Urothelium cell line (cell line): ENCODE results near the gene PPP1R3C.

Source experiments
- DNase-seq: peaks from one replicate; pipeline ENCODE4 v3.0.0; 2011; ENCODE audit warnings: low spot score, mixed read lengths
- FAIRE-seq: peaks from 2 replicates; lab custom pipeline; 2011; peaks lifted over from hg19 to GRCh38; lab: Jason Lieb, UNC

Gene PPP1R3C

GRCh38 chr10:91630625-91631024 lies 2.2 kb downstream of the PPP1R3C start:
- DNase-seq (no peak), FAIRE-seq (no peak)

DNA sequence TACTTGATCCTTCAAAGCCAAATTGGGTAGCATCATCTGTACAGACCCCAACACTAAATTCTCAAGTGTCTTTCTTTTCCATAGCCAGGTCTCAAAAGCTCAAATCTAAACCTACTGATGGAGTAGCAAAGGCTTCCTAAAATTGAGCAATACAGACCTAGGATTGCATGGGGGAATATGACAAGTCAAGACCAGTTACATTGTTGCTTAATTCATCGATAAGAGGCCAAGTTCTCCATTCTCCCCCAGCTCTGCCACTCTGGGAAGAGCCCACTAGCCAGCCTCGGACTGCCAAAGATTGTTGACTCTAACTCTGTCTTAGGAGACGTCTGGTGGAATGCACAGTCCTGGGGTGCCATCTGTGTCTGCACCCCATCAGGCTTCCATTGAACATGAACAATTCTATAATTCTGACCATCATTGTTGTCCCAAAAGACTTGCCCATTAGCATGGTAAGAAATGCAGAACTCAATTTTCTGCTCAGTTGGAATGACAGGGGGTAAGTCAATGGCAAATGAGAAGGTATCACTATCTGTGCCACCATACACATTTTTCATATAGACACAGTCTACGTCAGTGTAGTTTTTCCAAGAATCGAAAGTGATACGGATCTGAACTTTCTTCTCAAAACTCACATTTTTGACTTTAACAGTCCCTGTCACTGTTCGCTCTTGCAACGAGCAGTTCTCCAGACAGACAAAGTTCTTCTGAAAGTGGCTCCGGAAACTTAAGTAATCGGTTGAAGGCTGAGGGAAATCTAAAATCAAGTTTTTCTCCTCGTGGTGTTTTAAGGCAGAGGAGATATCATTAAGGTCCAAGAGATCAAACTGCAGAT lies 2.9 kb downstream of the PPP1R3C start:
- FAIRE-seq (no peak), DNase-seq (no peak)

GRCh38 chr10:91628383-91628782 lies 4.5 kb downstream of the PPP1R3C start:
- no peak for DNase-seq
- FAIRE-seq, result no peak

- DNase-seq (no peak), FAIRE-seq (no peak)
Measured at GRCh38 chr10:91627344-91628102, 5.3 kb downstream of the PPP1R3C start.

- no peak for FAIRE-seq
Measured at GRCh38 chr10:91626936-91627335, 5.9 kb downstream of the PPP1R3C start.

DNA sequence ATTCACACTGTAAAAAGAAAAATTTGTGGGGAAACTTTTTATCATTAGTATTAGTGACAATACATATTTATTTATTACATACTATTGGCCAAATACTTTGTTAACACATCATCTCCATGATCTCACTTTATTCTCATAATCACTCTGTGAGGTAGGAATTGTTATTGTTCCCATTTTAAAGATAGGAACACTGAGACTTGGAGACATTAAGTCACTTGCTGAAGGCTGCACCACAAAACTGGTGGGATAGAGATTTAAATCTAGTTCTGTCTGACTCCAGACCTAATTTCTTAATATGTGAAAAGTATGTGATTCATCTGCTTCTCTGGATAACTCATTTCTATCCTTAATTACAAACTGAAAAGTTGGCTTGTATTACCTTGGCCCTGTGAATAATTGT lies 8.2 kb downstream of the PPP1R3C start:
- FAIRE-seq (no peak), DNase-seq (no peak)

More at GRCh38 chr10:91626936-91627335, 5.9 kb downstream of the PPP1R3C start:
- DNase-seq, result no peak

DNA sequence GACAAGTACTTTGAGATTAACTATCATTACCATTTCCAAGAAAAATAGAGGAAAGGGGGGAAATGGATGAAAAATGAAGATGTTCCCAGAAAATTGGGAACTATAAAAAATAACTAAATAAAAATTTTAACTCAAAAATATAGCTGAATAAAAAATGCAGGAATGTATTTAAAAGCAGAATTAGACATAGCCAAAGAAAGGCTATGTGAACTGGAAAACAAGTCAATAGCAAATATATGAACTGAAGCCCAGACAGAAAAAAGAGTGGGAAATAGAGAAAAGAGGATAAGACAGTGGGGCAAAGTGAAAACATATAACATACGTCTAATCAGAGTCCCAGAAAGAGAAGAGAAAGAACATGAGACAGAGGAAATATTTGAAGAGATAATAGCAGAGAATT lies 10.3 kb downstream of the PPP1R3C start:
- DNase-seq (no peak), FAIRE-seq (no peak)

GRCh38 chr10:91621483-91622113 lies 11.3 kb downstream of the PPP1R3C start:
- DNase-seq (no peak), FAIRE-seq (no peak)

DNA sequence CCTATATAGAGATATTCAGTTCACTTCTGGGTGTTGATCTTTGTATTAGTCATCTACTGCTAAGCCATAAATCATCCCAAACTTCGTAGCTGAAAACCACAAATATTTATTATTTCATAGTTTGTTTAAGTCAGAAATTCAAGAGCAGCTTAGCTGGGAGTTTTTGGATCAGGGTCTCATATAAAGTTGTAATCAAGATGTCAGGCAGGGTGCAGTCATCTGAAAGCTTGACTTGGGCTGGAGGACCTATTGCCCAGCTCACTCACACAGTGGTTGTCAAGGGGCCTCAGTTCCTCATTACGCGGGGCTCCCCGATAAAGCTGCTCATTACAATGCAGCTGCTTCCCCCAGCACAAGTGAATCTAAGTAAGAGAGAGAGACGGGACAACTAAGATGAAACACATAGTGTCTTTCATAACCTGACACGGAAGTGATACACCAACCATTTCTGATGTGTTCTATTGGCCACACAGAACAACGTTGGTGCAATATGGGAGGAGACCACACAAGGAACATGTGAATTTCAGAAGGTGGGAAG lies 15.7 kb downstream of the PPP1R3C start:
- peak; percentile 61 for FAIRE-seq
- peak; percentile 50 for DNase-seq

DNA sequence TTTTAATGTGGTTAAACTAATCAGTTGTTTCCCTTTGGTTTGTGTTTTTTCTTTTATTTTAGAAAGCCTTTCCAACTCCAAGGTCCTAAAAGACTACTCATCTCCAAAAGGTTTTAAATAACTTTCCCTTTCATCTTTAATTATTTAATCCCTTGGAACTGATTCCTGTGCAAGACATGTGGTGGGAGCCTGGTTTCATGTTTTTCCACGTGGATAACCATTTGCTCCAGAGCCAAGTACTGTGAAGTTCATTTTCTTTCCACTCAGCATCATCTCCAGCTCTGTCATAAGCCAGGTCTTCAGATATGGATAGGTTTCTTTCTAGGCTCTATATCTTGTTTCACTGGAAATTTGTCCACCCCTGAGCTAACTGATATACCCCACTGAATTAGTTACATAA lies 16.7 kb downstream of the PPP1R3C start:
- FAIRE-seq, result no peak
- no peak for DNase-seq

GRCh38 chr10:91614225-91614624 lies 18.6 kb downstream of the PPP1R3C start:
- DNase-seq (no peak), FAIRE-seq (no peak)

GRCh38 chr10:91613411-91614187 lies 19.3 kb downstream of the PPP1R3C start:
- FAIRE-seq, result peak; percentile 32
- DNase-seq, result peak; percentile 74

- FAIRE-seq (peak; percentile 35), DNase-seq (no peak)
Measured at GRCh38 chr10:91610919-91611318, 22.0 kb downstream of the PPP1R3C start.

GRCh38 chr10:91610444-91610843 lies 22.4 kb downstream of the PPP1R3C start:
- no peak for FAIRE-seq

GRCh38 chr10:91607646-91608403 lies 25.0 kb downstream of the PPP1R3C start:
- no peak for FAIRE-seq
- no peak for DNase-seq

More at GRCh38 chr10:91610444-91610843, 22.4 kb downstream of the PPP1R3C start:
- no peak for DNase-seq

- FAIRE-seq, result no peak
- no peak for DNase-seq
Measured at GRCh38 chr10:91605968-91606367, 26.9 kb downstream of the PPP1R3C start.

DNA sequence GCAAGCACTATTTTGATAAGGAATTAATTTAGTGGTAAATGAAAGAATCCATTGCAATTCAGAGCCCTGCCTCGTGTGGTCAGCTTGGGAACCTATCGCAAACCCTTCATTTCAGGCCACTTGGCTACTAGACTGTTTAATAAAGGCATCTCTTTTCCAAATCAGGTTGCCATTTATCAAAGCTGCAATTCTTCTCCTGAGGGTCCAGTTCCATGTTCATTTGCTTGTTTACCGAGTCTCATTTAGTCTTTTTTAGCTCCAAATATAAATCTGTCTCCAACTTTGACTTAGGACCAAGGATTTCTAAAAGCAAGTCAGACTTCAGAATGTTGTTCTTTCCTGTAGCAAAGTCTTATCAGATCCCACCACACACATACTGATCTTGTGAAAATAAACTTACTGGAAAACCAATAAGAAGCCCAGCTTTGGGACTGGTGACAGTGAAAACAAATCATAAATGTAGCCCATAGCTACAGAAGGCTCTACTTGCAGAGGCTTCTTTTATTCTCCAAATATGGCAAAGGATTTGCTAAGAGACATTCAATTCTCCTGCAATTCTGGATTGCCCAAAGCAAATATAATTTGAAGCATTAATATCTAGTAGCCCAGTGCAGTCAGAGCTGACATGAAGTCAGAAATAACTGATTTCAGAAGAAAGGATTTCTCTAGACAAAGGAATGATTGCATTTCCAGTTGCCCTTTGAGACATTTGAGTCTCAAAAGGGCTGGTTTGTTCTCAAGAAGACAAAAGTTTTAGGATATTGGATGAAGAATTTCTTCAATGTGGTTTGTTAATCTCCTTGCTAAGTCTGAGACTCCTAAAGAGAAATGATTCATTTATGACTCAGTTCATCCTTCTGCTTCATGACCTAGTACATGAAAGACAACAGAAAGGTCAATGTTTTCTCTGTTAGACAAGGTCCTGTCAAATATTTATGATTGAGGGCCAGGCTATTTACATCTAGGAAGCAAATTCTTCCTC lies 28.0 kb downstream of the PPP1R3C start:
- DNase-seq (no peak), FAIRE-seq (no peak)

DNA sequence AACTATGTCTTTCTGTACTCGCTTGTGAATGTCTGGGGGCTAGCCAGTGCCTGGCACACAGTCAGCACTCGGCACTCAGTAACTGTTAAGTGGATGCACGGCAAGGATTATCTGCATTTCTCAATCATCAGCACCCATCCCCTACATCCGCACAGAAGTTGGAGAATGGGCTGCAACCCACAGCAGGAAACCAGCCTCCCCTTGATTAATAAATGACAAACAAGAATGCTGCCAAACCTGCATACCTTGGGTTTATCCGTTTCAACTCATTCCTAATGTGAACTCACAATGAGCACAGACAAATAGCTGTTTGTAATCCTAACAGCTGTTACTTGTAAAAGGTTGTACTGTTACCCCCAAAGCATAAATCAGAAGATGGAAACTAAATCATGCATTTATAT lies 28.9 kb downstream of the PPP1R3C start:
- DNase-seq (no peak), FAIRE-seq (peak; percentile 87)
